ENCODE measurements around the gene MARVELD1.

MARVELD1 gene

GRCh38 chr10:97721871-97722780 is 8.6 kb downstream of the MARVELD1 start:
- DNase-seq (ENCODE audit: low read depth) = no peak

DNA sequence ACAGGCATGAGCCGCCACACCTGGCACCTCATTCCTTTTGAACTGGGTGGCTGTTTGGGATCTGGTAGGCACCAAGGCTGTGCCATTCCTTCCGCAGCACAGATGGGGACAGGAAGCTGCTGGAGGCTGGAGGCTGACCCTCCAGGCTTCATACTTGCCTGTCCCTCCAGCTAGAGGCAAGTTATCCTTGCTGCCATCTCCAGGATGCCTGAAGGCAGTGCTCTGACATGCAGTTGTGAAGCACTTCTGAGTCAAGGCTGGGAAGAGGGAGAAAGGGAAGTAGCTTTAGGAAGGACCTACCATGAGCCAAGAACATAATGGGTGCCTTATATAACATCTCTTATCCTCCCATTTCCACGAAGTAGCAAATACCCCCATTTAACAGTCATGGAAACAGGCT is 9.5 kb downstream of the MARVELD1 start:
- no peak for DNase-seq (ENCODE audit: low read depth)

DNA sequence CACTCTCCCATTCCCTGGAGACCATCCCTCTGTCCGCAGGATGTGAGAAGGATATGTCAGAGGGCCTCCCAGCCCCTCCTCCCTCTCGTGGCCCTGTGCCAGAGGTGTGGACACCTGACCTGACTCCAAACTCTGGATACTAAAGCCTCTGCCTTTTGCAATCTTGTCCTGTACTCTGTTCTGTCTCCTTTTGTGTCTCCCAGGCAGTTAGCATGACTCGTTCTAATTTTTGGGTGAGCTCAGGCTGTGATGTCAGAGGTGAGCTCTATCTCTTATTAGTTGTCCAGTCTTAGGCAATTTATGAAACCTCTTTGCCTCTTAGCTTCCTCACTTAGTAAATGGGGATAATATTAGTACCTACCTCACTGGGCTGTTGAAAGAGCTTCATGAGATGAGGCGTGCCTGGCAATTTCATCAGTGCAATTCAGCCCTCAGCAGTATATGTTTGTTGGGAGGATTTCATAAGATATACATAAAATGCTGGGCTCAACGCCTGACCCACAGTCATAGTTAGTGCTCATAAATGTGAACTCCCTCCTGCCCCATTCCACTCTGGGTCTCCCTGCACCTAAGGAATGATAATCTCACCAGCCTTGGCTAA is 10.9 kb downstream of the MARVELD1 start:
- DNase-seq (ENCODE audit: low read depth) = no peak

DNA sequence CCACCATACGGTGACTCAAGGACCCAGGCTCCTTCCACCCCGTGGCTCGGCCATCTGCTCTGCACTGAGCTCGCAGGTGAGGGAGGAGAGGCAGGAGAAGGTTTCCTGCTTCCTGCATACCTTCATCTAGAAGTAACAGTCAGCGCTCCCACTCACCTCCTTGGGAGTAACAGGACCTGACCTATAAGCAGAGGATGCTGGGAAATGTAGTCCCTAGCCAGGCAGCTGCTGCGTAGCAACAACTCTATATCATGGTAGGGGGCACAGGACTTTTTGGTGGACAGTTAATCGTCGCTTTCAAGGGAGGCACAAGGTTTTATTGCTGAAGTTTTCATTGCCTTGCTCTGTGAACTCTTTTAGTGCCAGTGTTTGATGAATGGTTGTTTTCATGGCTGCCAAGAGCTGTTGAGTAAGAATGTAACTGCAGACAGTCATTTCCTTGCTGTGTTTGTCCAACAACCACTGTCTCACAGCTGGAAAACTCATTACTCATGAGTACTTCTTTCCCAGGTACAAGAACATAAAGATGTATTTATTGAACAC is 13.2 kb downstream of the MARVELD1 start:
- DNase-seq (ENCODE audit: low read depth) = no peak

DNA sequence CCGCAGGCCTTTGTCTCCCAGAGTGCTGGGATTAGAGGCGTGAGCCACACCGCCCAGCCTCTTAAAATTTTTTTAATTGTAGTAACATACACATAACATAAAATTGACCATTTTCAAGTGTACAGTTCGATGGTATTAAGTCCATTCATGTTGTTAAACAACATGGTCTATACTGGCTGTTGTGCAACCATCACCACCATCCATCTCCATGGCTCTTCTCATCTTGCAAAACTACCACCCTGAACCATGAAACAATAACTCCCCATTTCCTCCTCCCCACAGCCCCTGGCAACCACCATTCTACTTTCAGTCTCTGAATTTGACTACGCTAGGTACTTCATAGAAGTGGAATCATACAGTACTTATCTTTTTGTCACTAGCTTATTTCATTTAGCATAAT is 15.5 kb downstream of the MARVELD1 start:
- DNase-seq (ENCODE audit: low read depth) = no peak

GRCh38 chr10:97731346-97732051 is 18.0 kb downstream of the MARVELD1 start:
- DNase-seq (ENCODE audit: low read depth) = peak; percentile 16

DNA sequence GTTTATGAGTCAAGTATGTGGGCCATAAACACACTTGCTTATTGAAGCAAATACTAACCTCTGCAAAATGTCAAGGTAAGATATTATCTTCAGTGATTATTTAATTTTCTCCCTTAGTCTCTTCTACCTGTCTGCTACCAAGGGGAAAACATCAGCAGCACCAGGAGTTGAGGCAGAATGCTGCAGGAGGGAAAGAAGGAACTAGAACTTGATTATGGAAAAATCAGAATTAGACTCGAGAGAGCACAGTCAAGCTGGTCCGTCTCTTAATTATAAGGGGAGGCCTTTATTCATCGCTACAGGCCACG is 18.5 kb downstream of the MARVELD1 start:
- no peak for DNase-seq (ENCODE audit: low read depth)

- DNase-seq (ENCODE audit: low read depth) = no peak
Measured at GRCh38 chr10:97733256-97733655, 19.7 kb downstream of the MARVELD1 start.

DNA sequence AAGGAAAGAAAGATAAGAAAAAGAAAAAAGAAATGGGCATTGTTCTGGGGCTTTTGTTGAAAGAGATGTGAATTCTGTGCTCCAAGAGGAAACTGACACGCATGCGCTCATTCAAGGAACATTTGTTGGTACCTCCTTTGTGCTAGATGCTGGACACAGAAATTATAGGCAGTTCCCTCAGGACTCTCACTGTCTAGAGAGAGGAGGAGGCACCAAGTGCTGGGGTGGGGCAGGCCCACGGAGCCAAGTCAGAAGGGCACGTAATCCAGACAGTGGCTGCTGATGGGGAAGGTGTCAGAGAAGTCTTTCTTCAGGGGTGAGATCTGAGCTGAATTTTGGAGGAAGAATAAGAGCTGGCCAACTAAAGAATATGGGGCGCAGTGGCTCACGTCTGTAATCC is 20.5 kb downstream of the MARVELD1 start:
- no peak for DNase-seq (ENCODE audit: low read depth)

DNA sequence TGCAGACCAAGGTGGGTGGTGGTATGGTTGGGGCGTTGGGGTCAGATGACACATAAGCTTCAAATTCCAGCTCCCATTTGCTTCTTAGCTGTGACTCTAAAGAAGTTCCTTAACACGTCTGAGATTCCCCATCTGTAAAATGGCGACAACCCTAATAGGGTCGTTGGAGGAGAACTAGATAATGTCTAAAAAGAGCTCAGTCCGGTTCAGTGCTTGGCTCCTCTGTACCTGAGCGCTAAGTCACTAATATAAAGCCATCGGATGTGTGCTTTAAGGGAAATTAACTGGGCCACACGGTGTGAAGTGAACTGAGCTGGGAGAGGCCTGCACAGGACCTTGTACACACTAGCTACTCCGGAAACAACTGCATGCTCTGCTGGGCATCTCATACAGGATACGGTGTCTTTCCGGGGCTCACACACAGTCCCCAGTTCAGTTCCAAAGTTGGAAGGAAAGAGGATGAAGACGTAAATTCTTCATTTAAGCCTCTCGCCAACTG is 22.9 kb downstream of the MARVELD1 start:
- no peak for DNase-seq (ENCODE audit: low read depth)

DNA sequence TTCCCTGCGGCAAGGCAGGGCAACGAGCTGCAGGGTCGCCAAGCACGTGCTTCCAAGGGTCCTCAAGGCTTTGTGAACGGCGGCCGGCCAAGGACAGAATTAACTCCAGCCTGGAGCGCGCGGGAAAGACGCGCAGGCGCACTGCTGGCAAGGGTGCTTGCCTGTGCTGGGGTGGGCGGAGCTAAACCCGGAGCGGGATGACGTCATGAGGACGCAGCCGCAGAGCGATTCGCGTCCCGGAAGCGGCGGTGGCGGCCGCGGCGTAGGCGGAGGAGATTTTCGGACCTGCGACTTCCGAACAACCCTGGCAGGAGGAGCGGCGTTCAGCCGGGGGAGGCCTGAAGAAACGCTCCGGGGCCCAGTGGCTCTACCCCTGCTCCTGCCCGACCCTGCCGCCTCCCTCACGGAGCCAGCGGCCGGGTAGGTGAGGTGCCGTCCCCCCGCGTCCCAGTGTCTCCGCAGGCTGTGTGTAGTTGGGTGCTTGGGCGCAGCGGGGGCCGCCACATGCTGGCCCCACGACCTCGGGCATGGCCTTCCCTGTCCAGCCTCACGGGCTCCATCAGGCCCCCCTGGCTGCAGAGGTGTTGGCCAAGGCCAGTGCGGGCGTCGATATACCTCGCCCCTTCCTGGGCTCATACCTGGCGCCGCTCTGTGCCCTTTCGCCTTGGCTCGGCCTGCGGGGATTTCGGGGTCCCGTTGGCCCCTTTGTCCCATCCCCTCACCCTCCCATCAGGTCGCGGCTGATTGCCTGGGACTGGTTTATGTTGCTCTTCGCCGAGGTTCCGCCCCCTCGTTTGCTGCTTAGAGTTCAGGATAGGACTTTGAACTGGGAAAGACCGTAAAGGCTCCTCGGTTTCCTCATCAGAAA is 23.6 kb downstream of the MARVELD1 start, which contains the start of gene ZFYVE27:
ZFYVE27 (plus strand) TSS at position 227 of the 868 bp plus-strand sequence. CDS start 1,350 bp downstream, outside the sequence.
- DNase-seq (ENCODE audit: low read depth) = peak; percentile 91

GRCh38 chr10:97737770-97738265 is 24.3 kb downstream of the MARVELD1 start:
- no peak for DNase-seq (ENCODE audit: low read depth)

DNA sequence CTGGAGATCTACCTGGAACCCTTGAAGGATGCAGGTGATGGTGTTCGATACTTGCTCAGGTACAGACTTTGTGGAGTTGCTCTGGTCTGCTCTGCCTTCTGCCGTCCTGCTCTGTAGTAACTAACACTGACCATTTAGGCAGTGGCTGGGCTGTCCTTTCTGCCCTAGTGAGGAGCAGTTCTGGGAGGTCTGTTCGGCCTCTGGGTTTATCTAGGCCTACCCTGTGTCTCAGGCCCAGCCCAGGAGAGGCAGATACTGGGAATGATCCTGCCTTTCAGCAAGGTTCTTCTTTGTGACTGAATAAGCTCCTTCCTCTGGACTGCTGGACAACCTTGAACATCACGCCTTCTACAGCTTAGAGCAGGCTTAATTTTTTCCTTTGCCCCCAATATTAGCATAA is 25.1 kb downstream of the MARVELD1 start:
- no peak for DNase-seq (ENCODE audit: low read depth)

DNA sequence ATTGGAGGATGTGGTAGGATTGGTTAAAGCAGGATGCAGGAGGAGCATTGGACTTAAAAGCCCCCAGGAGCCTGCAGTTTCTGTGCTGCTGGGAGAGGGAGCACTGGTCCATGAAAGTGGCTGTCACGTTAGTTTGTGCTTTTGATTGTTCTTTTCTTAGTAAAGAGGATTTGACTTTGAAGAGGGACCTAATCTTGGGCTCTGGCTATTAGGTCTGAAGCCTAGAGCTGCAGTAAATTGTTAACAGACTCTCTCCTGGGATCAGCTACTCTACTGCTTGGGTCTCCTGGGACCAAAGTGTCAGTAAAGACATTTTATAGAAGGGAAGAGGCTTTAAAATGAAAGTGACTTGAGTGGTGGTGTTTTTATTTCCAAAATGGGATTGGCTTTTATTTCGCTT is 27.1 kb downstream of the MARVELD1 start:
- no peak for DNase-seq (ENCODE audit: low read depth)

- no peak for DNase-seq (ENCODE audit: low read depth)
Measured at GRCh38 chr10:97743169-97743943, 29.8 kb downstream of the MARVELD1 start.

GRCh38 chr10:97744405-97745035 is 31.0 kb downstream of the MARVELD1 start:
- no peak for DNase-seq (ENCODE audit: low read depth)

GRCh38 chr10:97747573-97747972 is 34.0 kb downstream of the MARVELD1 start:
- no peak for DNase-seq (ENCODE audit: low read depth)

DNA sequence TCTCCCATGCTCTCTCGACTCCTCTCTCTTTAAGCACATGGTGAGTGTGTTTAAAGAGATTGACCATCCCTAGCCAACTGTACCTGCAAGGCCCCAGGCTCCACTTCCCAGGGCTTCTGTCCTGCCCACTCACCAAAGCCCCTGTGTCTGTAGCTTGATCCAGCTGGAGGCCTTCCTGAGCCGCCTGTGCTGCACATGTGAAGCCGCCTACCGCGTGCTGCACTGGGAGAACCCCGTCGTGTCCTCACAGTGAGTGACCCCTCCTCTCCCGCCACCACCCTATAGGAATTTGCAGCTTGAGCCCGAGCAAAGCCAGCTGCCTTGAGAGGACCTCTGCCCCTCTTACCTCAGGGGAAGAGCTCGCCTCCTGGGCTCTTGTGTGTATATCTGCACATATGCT is 34.6 kb downstream of the MARVELD1 start:
- no peak for DNase-seq (ENCODE audit: low read depth)

DNA sequence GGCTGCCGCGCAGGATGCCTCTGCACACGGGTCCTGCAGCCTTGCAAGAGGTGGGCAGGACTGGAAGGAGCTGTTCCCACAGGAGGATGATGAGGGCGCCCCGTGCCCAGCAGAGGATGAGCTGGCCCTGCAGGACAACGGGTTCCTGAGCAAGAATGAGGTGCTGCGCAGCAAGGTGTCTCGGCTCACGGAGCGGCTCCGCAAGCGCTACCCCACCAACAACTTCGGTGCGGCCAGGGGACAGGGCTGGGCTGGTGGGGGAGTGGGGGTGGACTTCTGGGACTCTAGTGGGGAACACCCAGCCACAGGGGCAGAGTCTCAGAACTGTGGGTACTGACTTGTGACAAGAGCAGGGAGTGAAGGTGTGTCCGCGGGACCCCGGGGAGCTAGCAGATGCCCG is 39.4 kb downstream of the MARVELD1 start:
- no peak for DNase-seq (ENCODE audit: low read depth)

DNA sequence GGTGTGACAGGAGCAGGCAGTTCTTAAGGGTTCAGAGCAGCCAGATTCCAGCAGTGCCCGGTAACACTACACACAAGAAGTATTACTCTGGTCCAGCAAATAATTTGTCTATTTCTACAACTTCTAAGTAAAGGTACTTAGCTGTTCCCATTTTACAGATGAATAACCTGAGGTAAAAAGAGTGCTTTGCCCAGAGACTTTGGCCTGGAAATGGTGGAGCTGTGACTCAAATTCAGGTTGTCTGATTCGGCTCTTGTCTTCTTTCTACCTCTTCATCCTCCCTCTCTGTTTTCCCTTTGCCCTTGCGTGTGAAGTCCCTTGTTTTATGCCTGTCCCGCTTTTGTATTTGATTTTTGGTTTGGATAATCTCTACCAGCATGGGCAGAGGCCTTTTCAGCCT is 41.2 kb downstream of the MARVELD1 start:
- DNase-seq (ENCODE audit: low read depth) = no peak

Data from stimulated activated CD8-positive, alpha-beta memory T cell treated with anti-CD3 and anti-CD28 coated beads, Interleukin-12 subunit alpha, Interleukin-12 subunit beta, amount 100 ng/mL, for 1 hour (primary cell).